ENCODE results near the gene IFNLR1.

The IFNLR1 gene

GRCh38 chr1:24205345-24206082 is 18.4 kb upstream of the IFNLR1 start:
- no peak for DNase-seq

- DNase-seq = no peak
These were observed 17.0 kb upstream of the IFNLR1 start for GRCh38 chr1:24204116-24204515.

GRCh38 chr1:24203404-24203803 is 16.3 kb upstream of the IFNLR1 start:
- no peak for DNase-seq

GRCh38 chr1:24202987-24203386 is 15.9 kb upstream of the IFNLR1 start:
- no peak for DNase-seq

- DNase-seq = no peak
These were observed 15.5 kb upstream of the IFNLR1 start for GRCh38 chr1:24202556-24202955.

GRCh38 chr1:24201941-24202440 is 14.9 kb upstream of the IFNLR1 start:
- peak; percentile 78 to 80 (median 79) for DNase-seq

- DNase-seq = peak; percentile 67 to 75 (median 68)
These were observed 12.3 kb upstream of the IFNLR1 start for GRCh38 chr1:24199291-24199900.

GRCh38 chr1:24198766-24199165 is 11.7 kb upstream of the IFNLR1 start:
- no peak for DNase-seq

- DNase-seq = no peak
These were observed 8.8 kb upstream of the IFNLR1 start for GRCh38 chr1:24195874-24196273.

GRCh38 chr1:24195136-24195535 is 8.0 kb upstream of the IFNLR1 start:
- peak; percentile 52 to 82 (median 74) for DNase-seq

- peak in 1 of 3 donors; percentile 40 for DNase-seq
These were observed 6.0 kb upstream of the IFNLR1 start for GRCh38 chr1:24193046-24193445.

- peak; percentile 80 to 93 (median 89) for DNase-seq
These were observed 4.8 kb upstream of the IFNLR1 start for GRCh38 chr1:24191860-24192259.

GRCh38 chr1:24190983-24191461 is 3.9 kb upstream of the IFNLR1 start:
- peak; percentile 48 to 62 (median 52) for DNase-seq

GRCh38 chr1:24189528-24189927 is 2.4 kb upstream of the IFNLR1 start:
- DNase-seq = peak; percentile 71 to 91 (median 86)

GRCh38 chr1:24186711-24186992 is 437 bp downstream of the IFNLR1 start:
- DNase-seq = no peak

- DNase-seq = no peak
These were observed 918 bp downstream of the IFNLR1 start for GRCh38 chr1:24186031-24186710.

GRCh38 chr1:24185076-24185475 is 2.0 kb downstream of the IFNLR1 start:
- DNase-seq = no peak

- DNase-seq = no peak
These were observed 5.0 kb downstream of the IFNLR1 start for GRCh38 chr1:24182061-24182460.

- no peak for DNase-seq
These were observed 5.5 kb downstream of the IFNLR1 start for GRCh38 chr1:24181619-24182018.

- no peak for DNase-seq
These were observed 6.4 kb downstream of the IFNLR1 start for GRCh38 chr1:24180676-24181075.

GRCh38 chr1:24179251-24179840 is 7.7 kb downstream of the IFNLR1 start:
- peak; percentile 37 to 48 (median 38) for DNase-seq

GRCh38 chr1:24178407-24178806 is 8.7 kb downstream of the IFNLR1 start:
- DNase-seq = no peak

- no peak for DNase-seq
These were observed 9.9 kb downstream of the IFNLR1 start for GRCh38 chr1:24177161-24177560.
